NCI-H82 treated with DMSO at 0.1 percent for 48 hours (cell line): ENCODE data around the gene GPC6.

ENCODE experiments used
- DNase-seq: peaks from one replicate; lab custom pipeline; 2025; ENCODE audit not compliant: unreplicated experiment; lab: John Stamatoyannopoulos, UW

The GPC6 gene

DNA sequence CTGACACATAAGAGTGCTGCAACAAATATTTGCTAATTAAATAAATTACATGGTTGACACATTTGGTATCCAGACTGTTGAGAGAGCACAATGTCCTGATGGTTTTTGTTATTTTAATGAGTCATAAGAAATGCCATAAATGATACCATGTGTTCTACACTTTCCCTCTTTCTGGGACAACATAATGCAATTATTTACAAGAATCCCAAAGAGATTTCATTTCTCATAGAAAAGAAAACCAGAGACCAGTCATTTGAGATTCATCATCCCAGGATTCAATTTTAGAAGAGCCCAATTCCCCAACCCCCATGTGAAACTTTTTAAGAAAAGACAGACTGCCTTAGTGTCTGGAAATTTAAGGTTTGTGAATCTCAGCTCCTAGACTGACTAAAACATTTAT lies 853.3 kb downstream of the GPC6 start:
- DNase-seq, result no peak

DNA sequence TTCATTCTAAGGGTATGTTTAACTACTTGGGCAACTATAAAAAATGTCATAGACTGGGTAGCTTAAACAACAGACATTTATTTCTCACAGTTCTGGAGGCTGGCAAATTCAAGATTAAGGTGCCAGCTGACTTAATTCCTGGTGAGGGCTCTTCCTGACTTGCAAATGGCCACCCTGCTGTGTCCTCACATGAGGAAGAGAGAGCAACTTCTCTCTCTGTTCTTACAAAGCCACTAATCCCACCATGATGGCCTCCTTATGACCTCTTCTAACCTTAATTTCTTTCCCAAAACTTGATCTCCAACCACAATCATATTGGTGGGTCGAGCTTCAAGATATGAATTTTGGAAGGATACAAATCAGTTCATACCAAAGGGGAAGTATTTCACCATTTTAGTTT lies 853.9 kb downstream of the GPC6 start:
- no peak for DNase-seq

DNA sequence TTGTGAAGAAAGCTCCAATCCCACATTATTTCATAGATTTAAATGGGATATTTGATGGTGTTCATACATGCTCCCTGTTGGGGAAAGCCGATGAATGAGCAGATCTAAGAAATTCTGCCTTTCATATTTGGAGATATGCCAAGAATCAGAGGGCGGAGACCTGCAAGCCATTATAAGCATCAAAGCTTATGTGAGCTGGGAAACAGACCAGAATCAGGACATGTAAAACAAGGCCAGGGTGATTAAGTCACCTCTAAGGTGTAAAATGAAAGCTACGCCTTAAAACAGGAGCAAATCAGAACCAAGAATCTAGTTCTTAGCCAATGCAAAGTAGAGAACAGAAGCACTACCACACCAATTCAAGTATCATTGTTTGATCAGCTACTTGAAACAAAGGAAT lies 860.5 kb downstream of the GPC6 start:
- DNase-seq, result no peak

DNA sequence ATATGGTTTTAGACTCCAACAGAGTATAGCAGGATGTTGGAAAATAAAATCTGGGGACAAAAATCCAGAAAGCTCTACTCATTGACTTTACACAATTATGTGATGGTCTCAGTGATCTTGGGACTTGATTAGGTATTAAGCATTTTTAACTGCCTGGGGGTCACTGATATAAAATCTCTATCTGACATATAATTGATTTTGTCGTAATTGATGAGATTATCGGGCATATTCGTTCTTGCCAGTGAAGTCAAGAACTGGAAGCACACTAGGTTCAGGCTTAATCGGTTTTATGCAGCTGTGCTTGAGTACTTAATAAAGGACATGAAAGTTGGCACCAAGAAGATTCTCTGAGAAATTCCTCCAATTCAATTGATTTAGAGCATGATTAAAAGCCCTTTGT lies 862.1 kb downstream of the GPC6 start:
- DNase-seq, result no peak

DNA sequence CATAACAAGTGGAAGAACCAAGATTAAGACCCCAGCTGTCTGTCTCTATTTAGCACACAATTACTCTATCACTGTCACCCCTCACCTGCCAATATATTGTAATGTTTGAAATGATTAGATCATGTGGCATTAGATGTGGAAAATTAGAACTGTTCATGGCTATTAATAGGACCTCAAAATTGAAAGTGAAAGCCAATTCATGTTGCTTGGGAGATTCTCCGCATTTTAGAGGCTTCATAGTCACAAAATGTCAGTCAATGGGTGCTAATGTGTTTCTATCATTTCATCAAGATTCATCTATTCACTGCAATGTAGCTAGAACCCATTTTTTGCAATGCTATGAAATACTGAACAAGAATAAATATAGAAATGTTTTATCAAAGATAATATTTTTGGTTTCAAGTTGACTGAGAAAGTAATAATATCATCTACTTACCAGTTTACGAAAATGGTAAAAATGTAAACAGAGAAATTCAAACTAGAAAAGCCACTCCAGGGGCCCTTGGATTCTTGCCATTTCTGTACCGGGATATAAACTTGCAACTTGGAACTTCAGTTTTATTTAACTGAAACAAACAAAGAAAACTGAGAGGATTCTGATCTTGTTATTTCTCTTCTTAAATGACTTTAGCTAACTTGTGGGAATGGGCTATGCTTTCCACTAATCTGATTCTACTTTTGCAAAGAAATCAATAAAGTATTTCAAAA lies 864.3 kb downstream of the GPC6 start:
- no peak for DNase-seq

DNA sequence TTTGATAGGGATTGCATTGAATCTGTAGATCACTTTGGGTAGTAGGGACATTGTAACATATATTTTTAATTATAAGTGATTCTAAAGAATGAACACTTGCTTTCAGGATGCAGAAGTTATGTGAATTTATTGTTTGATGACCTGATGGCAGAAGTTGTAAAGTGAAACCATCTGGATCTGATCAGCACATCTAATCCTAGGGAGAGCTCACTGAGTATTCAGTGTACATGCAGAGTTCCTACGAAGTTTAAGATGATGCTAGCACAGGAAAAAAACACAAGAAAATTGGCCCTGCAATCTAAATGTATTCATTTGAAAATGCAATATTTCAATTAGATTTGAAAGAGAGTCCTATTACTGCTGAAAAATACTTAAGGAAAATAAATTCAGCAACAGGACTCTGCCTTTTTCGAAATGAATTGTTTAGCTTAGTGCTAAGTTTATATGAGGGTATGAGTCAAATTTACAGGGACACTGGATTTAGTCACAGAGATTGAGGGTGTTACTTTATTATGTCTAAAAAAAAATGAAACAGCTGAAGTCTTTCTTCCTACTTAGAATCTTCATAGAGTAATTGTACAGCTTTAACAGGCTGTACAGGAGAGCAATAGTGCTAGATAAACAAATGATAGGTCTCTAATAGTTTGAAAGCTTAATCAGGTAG lies 867.2 kb downstream of the GPC6 start:
- no peak for DNase-seq

DNA sequence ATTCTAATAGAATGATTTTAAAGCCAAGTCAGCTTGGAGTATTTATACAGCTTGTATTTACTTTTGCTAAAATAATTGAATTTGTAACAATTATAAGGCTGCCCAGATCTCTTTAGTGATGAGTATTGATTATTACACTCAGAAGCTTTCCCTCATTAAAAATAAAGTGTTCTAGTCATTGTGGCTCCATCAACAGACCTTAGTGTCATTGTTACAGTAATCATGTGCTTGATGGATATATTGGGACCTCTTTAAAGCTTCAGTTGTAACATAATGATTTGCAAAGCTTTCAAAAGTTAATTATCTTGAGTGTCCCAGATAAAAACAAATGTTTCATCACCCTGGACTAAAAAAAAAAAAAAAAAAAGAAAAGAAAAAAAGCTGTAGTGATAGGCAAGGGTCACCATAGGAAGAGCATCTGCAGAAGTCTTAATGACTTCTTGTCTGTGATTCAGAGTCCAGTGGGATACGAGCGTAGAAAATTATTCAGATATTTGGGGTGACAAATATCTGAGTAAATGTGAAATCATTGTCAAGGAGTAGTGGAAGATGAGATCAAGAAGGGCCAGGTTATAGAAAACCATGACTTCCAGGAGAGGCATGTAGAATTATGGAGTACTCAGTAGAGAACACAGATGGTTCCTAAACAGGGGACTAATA lies 883.2 kb downstream of the GPC6 start:
- DNase-seq, result peak; percentile 48

DNA sequence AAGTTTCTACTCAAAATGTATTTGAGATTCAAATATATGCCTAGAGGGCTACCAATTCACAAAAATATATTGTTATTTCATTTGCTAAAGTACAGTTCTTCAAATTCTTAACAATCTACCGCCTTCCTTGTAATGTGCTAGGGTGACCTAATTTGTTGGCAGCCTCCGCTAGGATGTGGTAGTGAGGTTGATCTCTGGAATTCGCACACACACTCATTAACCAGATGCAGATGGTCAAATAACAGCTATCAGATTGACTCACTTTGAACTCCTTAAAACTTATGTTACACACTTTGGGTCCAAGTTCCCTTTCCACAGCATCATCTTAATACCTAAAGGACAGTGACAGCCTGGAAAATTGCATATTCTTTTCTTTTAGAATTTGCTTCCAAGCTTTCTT lies 885.6 kb downstream of the GPC6 start:
- DNase-seq, result no peak

DNA sequence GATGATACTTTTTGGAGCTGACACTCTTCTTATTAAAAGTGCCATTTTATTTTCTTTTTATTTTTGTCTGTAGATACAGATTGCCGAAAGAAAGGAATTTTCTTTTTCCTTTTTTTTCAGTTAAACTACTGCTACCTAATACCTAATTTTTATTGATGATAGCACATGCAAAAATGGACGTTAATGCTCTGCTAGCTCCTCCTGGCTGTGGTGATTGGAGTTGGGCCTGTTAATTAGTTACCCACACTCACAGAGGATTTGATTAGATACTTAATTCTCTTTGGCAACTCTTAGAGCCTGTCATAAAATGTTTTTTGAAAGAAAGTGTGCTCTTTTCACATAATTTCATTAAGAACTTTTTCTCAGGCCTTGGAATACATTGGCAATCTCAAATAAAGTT lies 886.1 kb downstream of the GPC6 start:
- no peak for DNase-seq

DNA sequence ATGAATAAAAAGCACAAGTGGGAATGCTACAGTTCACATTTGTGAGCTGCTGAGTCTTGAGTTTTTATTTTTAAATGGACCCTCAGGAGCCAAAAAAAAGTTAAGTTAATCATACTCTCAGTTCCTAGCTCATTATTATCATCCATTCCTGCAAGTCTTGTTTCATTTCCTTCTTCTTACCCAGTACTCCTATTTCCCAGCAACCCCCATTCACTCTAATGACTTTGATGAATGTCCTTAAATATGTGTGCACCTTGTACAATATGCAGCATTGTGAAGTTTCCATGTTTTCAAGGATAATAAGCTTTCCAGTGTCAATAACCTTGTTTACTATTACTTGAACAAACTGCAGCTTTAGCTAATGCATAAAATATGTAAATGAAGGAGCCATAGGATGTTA lies 886.6 kb downstream of the GPC6 start:
- no peak for DNase-seq

DNA sequence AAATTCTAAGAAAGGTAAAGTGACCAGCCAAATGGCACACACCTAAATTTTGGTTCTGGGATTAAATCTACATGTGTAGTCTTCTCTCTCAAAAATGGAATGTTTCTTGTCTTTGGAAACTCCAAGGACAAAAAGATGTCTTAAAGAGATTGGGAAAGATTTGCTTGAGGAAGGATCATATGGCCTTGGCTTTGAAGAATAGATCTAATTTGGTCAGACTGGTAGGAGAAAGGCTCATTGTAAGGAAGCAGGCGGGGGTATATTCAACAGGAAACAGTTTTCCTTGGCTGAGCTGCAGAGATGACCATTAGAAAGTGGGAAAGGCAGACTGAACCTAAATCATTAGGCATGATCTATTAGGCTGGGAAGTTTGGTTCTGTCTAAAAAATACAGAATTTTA lies 887.6 kb downstream of the GPC6 start:
- no peak for DNase-seq

DNA sequence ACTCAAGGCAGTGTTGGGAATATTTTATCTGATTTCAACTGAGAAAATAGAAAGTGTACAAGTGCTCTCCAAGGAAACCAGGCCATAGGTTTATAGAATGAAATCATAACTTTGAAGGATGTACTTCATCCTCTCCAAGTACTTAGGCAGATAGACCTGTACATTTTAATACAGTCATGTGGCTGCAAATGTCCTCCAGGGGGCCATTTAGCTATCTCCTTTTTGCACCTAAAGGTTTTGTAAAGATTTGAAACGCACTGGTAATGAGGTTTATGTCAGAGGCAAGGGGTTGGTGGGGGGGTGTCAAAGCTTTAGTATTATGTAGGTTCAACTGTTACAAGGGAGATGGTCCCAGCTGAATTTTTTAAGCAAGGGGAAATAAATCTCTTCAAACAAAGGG lies 888.4 kb downstream of the GPC6 start:
- DNase-seq, result no peak

DNA sequence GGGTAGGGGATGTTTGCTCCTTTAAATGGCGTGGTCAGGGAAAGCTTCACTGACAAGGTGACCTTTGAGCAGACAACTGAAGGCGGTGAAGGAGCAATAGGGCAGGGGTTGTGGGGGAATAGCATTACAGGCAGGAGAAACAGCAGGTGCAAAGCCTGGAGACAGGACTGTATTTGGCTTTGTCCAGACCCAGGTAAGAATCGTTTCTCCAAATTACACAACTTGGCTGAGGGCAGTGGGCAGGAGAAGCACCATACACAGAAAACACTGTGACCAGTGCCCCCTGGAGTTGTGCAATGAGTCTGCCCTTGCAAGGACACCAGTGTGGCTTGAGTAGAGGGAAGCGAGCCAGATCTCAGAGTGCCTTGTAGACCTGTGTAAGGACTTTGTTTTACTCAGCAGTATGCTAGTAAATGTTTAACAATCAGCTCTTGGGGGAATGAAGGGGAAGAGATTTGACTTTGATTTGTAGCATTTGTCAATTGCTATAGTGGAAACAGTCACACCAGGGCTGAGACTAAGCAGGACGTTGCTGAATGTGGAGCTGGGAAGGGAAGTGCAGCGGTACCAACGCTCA lies 892.8 kb downstream of the GPC6 start:
- DNase-seq, result no peak

DNA sequence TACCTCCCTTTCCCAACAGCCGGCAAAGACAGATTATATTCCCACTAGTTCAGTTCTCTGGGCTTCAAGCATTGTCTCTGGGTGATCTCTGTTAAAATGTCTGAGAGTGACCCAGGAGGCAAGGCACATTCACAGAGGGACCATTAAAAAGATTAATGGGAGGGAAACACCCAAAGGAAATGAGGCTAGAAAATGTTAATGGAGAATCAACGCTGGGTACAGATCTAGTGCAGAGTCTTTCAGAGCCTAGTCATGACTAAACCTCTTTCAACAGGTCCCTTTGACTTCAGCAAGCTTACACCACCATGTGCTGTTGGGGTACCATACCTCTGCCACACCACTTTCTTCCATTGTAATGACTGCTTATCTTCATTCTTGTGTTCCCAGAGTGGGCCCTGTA lies 894.3 kb downstream of the GPC6 start:
- no peak for DNase-seq

DNA sequence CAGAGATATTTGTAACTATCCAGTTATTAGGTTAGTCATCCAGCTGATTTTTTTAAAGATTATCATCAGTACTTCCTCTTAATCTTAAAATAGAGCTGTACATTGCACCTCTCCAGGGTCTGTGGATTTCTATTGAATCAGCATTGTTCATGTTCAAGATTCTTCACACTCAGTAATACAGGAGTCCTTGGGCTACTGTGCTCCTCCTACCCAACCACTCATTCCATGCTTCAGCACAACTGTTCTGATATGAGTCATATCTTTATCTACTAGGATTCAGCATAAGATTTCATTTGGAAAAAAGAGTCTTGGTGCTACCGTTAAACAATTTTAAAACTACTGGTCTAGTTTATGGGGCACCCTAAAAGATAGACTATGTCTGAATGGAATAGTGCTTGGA lies 895.1 kb downstream of the GPC6 start:
- DNase-seq, result no peak

DNA sequence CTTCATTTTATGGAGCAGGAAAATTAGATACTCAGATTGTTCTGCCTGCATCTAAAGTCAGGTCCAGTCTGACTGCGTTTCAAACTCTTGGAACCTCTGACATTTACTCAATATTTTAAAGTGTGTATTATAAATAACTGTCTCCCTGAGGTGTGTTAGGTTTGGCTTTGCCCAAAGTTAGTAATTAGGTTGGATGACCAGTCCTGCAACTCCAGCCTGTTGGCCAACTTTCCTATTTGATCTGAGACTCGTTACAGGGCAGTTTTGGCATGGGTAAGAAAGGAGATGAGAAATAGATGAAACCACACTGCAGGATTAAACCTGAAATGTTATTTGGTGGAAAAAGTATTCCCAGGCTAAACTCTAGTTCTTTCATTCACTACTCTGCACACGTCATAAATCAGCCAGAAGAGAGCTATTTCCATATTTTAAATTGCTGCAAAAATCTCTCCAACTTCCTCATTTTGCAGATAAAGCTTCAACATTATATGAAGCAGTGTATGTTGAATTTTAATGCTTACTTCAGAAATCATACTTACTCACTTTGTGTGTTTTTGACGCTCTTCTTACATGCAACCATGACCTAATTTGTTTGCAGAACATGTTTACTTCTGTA lies 895.8 kb downstream of the GPC6 start:
- no peak for DNase-seq

DNA sequence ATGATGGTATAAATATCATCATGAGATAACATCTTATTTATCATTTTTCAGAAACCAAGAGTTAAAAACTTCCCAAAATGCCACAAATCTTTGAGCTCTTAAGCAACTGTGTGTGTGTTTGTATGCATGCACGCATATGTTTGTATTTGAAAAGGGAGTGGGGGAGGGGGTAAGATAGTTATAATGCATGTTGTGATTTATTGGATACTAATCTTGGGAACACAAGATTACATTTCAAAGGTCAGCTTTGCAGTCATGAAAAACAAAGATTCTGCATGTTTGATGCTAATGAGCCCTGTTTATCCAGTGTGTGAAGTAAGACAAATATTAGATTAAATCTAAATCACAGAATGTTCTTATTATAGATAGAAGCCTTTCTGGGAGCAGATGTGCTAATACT lies 897.0 kb downstream of the GPC6 start:
- no peak for DNase-seq

DNA sequence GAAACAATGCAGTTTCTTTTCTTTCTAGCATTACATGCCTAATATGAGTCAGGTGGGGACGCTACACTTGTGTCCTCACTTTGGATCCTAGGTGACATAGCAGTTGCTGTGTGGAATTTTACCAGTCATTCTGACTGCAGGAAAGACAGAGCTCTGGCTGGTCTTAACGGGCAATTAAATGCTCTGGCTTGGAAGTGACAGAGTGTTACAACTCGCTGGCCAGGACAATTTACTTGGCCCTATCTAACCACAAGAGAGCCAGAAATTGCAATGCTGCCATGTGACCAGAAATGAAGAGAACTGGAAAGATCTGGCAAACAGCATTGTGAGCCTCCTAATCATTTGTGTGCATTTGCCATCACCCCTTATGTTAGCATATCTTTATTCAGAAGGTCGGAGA lies 901.8 kb downstream of the GPC6 start:
- DNase-seq, result no peak

DNA sequence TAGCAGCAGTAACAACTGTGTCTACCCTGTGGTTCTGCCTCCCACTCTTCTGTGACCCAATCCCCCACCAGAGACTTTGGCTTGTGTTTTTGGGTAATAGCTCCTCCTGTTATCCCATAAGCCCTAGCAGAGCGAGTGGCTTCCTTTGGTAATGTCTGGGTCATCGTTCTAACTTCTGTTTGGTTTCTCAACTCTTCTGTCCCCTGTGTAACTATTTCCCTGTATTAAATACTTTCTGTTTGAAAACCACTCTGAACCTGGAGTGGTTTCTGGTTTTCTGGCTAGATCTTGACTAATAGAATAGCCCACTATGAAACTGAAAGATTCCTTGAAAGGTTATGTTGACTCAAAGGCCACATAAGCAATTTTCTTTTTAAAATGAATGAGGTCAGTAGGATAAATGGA lies 902.9 kb downstream of the GPC6 start:
- no peak for DNase-seq

DNA sequence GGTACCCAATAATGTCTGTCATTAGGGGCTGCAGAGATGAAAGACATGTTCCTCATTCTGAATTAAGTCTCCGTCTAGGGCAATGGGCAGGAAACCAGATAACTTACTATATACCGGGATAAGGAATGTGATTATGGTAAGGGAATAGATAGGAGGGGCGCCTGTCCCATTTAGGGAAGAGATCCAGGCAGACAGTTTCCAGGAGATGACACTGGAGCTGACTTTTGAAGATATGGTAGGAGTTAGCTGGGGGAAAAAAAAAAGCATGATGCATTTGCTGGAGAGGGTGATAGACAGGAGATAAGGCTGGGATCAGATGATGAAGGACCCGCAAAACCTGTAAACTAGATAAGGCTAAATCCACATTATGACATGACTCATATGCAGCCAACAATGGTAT lies 912.2 kb downstream of the GPC6 start:
- no peak for DNase-seq

DNA sequence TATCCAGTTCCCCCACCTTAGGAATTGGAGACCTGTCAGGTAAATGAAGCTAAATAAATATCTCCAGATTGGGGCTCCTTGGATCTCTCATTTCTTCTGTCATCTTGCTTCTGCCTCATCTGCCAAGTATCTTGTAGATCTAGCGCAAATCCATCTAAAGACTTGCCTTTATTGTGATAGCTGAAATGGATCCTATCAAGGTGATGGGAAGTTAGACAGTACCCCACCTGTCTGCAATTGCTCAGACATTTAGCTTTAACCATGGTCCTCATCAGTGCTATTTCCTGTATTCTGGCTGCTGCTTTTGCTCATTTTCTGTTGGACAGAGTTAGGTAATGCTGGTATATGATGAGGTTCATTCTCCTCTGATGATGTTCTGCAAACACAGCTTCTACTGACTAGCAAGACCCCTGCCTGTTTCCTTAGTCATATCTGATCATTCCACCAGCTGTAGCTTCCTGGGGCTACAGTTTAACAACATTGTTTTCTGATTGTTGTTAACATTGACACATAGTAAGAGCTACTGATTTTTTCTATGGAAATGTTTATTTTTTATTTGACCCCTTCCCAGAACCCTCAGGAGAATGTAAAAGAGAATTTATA lies 912.9 kb downstream of the GPC6 start:
- no peak for DNase-seq
